GM10266 (cell line): ENCODE measurements around the gene FBN2.

Experiments used
- DNase-seq: peaks from one replicate; pipeline ENCODE4 v3.0.0; 2012; ENCODE audit errors: extremely low spot score
- TF ChIP-seq, protein P1 (sequence below): IDR thresholded peaks from 2 replicates; pipeline ENCODE4 v1.5.1; 2012; ENCODE audit warnings: mild to moderate bottlenecking, low read depth; ENCODE audit not compliant: control insufficient read depth, insufficient read depth; ENCODE audit errors: missing control alignments

FBN2 gene

DNA sequence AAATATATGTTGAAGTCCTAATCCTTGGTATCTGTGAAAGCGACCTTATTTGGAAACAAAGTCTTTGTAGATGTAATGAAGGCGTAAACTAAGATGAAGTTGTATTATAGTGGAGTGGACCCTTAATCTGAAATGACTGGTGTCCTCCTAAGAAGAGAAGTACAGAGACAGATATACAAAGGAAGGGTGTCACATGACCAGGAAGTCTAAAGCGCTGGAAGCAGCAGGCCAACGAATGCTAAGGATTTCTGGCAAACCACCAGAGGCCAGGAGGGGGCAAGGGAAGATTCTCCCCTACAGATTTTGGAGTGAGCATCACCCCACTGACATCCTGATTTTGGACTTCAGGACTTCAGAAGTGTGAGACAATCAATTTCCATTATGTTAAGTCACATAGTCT is 292.1 kb downstream of the FBN2 start:
- TF ChIP-seq, protein P1, sequence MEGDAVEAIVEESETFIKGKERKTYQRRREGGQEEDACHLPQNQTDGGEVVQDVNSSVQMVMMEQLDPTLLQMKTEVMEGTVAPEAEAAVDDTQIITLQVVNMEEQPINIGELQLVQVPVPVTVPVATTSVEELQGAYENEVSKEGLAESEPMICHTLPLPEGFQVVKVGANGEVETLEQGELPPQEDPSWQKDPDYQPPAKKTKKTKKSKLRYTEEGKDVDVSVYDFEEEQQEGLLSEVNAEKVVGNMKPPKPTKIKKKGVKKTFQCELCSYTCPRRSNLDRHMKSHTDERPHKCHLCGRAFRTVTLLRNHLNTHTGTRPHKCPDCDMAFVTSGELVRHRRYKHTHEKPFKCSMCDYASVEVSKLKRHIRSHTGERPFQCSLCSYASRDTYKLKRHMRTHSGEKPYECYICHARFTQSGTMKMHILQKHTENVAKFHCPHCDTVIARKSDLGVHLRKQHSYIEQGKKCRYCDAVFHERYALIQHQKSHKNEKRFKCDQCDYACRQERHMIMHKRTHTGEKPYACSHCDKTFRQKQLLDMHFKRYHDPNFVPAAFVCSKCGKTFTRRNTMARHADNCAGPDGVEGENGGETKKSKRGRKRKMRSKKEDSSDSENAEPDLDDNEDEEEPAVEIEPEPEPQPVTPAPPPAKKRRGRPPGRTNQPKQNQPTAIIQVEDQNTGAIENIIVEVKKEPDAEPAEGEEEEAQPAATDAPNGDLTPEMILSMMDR, result no peak
- DNase-seq, result no peak

DNA sequence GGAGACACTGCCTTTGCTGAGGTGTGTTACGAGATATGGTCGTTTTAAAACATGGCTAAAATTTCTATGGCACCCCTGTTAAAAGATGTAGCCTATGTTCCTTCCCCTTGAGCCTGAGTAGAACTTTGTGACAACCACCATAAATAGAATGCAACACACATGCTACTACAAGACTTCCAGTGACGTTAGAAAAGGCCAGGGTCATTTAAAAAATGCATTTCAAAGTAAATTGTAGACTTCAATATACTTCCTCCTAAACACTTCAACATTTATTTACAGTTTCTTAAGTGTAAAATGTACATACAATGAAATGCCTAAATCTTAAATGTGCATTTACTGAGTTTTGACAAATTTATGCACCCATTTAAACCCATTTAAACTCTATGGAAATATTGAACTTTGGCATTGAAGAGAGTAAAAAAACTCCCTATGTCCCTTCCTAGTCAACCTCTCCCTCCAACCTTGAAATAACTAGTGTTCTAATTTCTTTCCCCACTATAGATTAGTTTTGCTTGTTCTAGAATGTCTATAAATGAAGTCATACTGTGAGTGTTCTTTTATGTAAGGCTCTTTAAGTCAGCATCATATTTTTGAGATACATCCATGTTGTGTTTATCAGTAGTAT is 294.0 kb downstream of the FBN2 start:
- TF ChIP-seq, protein P1, result no peak
- no peak for DNase-seq

DNA sequence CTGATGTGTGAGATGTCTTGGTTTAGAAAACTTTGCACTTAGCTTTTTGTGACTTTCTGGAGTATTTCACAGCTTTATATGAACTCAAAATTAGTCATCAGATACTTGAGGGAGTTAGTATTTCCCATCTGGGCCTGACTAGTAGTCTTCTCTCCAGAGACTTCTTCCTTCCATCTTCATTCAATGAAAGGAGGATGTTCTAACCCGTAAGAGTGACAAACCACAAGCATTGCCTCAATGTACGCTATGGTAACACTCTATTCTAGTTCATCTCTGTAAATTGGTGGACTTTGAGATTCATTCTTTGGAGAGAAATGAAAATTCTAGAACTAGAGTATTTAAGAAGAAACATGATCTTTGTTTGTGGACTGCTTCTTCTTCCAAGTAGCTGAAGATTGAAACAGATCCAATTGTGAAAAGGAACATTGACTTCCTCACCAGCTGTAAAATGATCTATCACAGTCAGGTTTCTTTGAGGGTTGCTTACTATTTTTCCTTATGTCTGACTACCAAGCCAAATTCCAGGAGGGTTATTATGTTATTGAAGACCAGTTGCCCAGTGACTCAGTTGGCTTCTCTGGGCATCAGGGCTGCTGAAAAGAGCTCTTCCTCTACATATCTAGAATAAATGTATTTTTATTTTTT is 296.9 kb downstream of the FBN2 start:
- TF ChIP-seq, protein P1, result no peak
- DNase-seq, result no peak

DNA sequence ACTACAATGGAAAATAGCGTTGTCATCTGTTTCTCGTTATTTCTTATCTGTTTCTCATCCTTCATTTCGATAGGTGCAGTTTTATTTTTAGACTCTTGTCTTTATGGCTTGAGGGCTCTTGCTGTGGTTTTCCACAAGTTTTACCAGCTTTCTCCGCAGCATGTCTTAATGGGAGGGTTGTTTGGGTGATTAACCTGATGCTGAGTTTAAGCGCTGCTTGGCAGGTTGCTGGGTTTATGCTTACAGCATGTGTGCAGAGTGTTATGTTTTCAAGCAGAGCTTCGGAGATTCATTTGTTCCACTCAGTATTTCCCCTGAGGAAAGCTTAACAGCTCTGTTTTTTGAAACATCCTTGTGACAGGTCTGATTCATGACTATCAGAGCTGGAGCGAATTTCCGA is 300.5 kb downstream of the FBN2 start:
- no peak for DNase-seq

DNA sequence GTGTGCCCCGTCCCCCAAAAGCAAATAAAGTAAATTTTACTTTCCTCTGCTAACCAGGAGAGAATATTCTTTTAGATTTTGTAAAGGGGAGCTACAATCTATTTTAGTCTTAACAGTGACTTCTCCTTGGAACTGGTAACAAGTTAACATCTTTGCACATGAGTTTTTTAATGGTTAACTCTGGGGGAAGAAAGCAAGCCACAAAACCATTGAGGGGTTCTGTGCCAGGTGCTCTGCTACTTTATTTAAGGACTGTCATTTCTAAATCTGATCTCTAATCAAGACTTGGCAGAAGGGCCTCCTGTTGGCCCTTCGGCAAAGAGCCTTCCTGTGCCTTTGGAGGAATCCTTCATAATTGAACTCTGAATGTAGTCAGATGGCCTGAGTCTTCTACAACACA is 301.0 kb downstream of the FBN2 start:
- TF ChIP-seq, protein P1, result no peak

More for the DNA sequence above, 300.5 kb downstream of the FBN2 start:
- TF ChIP-seq, protein P1, result no peak

DNA sequence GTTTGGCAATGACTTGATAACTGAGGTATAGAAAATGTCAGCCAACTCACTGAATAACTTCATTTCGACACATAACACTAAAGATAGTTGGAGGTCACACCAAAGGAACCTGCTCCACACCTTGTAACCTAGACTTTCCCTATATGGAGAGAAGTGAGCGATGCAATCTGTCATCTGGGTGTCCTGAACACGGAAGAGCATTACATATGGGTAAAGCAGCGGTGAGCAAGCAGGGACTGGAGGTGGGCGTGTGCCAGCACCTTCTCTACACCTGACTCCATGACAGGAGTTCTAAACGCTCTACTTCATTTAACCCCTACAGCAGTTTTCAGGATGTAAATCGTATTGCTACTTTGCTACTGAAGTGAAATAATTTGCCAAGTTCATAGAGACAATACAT is 301.7 kb downstream of the FBN2 start:
- TF ChIP-seq, protein P1, result no peak
- no peak for DNase-seq

More for the DNA sequence above, 301.0 kb downstream of the FBN2 start:
- no peak for DNase-seq

DNA sequence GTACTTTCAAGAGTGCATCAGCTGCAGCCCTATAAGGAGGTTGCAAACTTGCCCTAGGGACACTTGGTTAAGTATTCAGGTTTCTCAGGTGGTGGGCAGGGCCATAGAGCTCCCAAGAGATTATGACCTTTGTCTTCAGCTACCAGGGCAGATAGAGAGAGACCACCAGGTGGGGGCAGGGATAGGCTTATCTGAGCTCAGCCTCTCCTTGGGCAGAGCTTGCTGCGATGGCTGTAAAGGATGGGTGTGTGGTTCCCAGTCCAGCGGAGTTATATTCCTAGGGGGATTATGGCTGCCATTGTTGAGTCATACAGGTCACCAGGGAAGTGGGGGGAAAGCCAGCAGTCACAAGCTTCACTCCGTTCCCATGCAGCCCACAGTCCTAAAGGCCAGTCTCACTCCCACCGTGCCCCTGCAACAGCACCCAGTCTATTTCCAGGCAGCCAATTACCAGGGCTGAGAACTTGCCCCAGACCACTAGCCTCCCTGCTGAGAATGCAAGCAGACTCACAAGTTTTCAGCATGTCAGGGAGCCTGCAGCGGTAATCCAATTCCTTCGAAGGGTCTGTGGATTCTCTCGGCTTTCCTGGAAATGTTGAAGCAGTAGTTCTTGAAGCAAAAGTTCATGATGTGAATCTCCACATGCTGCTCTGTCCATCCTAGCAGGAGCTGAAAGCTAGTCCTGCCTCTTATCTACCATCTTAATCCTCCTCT is 303.0 kb downstream of the FBN2 start:
- TF ChIP-seq, protein P1, result no peak
- DNase-seq, result no peak
